ENCODE measurements around the gene FRRS1. TPM values are rescaled to one million over a fixed set of nuclear protein-coding genes. Genes with fewer than 3 reads are reported as not detected.

FRRS1 gene
- total and polyA plus RNA-seq, 9 donors = 2.8 to 17.2 (median 8.9) TPM

GRCh38 chr1:99782920-99783319 lies 16.5 kb upstream of the FRRS1 start:
- no peaks in the 10 kb centered on the region for H3K9me3 ChIP-seq
- TF ChIP-seq EP300 (IDR thresholded peaks at IDR 0.05) (no peak), POLR2A (IDR thresholded peaks at IDR 0.05) (no peak), CTCF (IDR thresholded peaks at IDR 0.05) (no peak)
- no peak for DNase-seq
- 75 to 79% (median 77%) methylated on average over 3 of the region's 3 CpGs for WGBS, 3 donors
- no peaks in the 10 kb centered on the region for H3K27me3 ChIP-seq
- no peaks in the 10 kb centered on the region for H3K4me1 ChIP-seq (ENCODE audit: insufficient read depth)
- H3K4me3 ChIP-seq = no peak overlapping the region
- H3K27ac ChIP-seq = no peak overlapping the region
- intact Hi-C loops (cut with DNase I) = no loop called here
- H3K36me3 ChIP-seq = no peaks in the 10 kb centered on the region

- H3K4me1 ChIP-seq (ENCODE audit: insufficient read depth) = no peaks in the 10 kb centered on the region
- no peak overlapping the region for H3K4me3 ChIP-seq
- no peaks in the 10 kb centered on the region for H3K36me3 ChIP-seq
- intact Hi-C loops (cut with DNase I) = no loop called here
- TF ChIP-seq POLR2A (IDR thresholded peaks at IDR 0.05) (no peak), CTCF (IDR thresholded peaks at IDR 0.05) (no peak), EP300 (IDR thresholded peaks at IDR 0.05) (no peak)
- no peaks in the 10 kb centered on the region for H3K9me3 ChIP-seq
- no peak overlapping the region for H3K27ac ChIP-seq
- WGBS, 3 donors = 88 to 95% (median 93%) methylated on average over 1 of the region's 1 CpG
- no peak for DNase-seq
- H3K27me3 ChIP-seq = no peaks in the 10 kb centered on the region
These were observed 16.0 kb upstream of the FRRS1 start for GRCh38 chr1:99782397-99782796.

DNA sequence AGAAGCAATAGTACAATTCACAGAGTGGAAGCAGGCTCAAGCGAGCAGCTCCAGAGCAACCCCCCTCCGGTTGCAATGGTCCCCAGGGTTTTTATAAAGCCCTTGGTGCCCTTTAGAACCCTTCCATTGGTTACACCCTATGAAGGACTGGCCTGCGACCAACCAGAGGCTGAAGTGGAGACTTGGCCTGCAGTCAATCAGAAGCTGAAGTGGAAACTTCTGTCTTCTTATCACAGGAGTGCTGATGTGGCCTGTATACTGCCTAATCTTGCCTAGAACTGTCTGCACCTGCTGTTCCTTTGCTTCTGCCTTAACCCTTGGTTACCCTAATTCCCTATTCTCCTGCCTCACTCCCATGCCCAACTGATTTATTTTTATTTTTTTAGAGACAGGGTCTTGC lies 15.4 kb upstream of the FRRS1 start:
- no peak overlapping the region for H3K4me3 ChIP-seq
- intact Hi-C loops (cut with DNase I) = no loop called here

GRCh38 chr1:99777752-99778151 lies 11.3 kb upstream of the FRRS1 start:
- DNase-seq = no peak
- H3K27ac ChIP-seq = no peak overlapping the region
- no peaks in the 10 kb centered on the region for H3K9me3 ChIP-seq
- TF ChIP-seq CTCF (IDR thresholded peaks at IDR 0.05) (no peak), EP300 (IDR thresholded peaks at IDR 0.05) (no peak), POLR2A (IDR thresholded peaks at IDR 0.05) (no peak)
- H3K4me3 ChIP-seq = no peak overlapping the region
- no peaks in the 10 kb centered on the region for H3K36me3 ChIP-seq
- intact Hi-C loops (cut with DNase I) = no loop called here
- no peaks in the 10 kb centered on the region for H3K4me1 ChIP-seq (ENCODE audit: insufficient read depth)
- 48 to 59% (median 49%) methylated on average over 3 of the region's 3 CpGs for WGBS, 3 donors
- H3K27me3 ChIP-seq = no peaks in the 10 kb centered on the region

More for the DNA sequence above, 15.4 kb upstream of the FRRS1 start:
- DNase-seq = no peak
- Histone ChIP-seq H3K27me3 (no peaks in the 10 kb centered on the region), H3K27ac (no peak overlapping the region), H3K4me1 (ENCODE audit: insufficient read depth) (no peaks in the 10 kb centered on the region), H3K9me3 (no peaks in the 10 kb centered on the region), H3K36me3 (no peaks in the 10 kb centered on the region)
- WGBS, 3 donors = 79 to 95% (median 89%) methylated on average over 3 of the region's 3 CpGs
- TF ChIP-seq EP300 (IDR thresholded peaks at IDR 0.05) = no peak
- no peak for TF ChIP-seq POLR2A (IDR thresholded peaks at IDR 0.05)
- no peak for TF ChIP-seq CTCF (IDR thresholded peaks at IDR 0.05)

DNA sequence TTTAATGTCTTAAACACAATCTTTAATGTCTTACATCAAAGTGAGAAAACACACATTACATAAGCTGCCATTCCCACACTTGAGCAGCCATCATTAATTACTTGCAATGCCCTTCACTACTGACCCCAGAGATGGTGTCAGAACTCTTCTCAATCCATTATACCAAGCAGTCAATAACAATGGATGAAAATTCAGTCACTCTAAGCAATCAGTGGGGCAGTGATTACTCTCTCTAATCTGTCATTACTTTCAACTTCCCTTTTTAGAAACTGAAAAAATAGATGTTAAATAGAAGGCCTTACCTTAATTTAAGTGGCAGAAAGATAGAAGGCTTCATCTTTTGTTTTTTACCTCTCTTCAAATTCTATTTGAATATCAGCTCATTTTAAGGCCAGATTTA lies 9.7 kb upstream of the FRRS1 start:
- no peaks in the 10 kb centered on the region for H3K4me1 ChIP-seq (ENCODE audit: insufficient read depth)
- DNase-seq = no peak
- intact Hi-C loops (cut with DNase I) = no loop called here
- H3K36me3 ChIP-seq = no peaks in the 10 kb centered on the region
- H3K27me3 ChIP-seq = no peaks in the 10 kb centered on the region
- H3K27ac ChIP-seq = no peak overlapping the region
- TF ChIP-seq POLR2A (IDR thresholded peaks at IDR 0.05) (no peak), EP300 (IDR thresholded peaks at IDR 0.05) (no peak), CTCF (IDR thresholded peaks at IDR 0.05) (no peak)
- no peak overlapping the region for H3K4me3 ChIP-seq
- no peaks in the 10 kb centered on the region for H3K9me3 ChIP-seq
